Vagina (tissue), 2 donors: ENCODE measurements around the gene ALDH1B1.

Experiments
- POLR2A ChIP-seq, 2 donors: fragments of 450-650 bp; IDR thresholded peaks; one replicate each; pipeline ENCODE4 v1.6.1; 2017; ENCODE audit warnings: antibody characterized with exemption in 2 of 2, mild to moderate bottlenecking in 2 of 2, moderate library complexity in 2 of 2
- POLR2AphosphoS5 ChIP-seq, 2 donors: sonication (generic); formaldehyde crosslinking; IDR thresholded peaks; one replicate each; pipeline ENCODE4 v1.9.0; 2017; ENCODE audit warnings: antibody characterized with exemption in 2 of 2, mild to moderate bottlenecking in 2 of 2, low read depth in 1 of 2; ENCODE audit not compliant: insufficient read depth in 1 of 2
- TF ChIP-seq, protein P1 (sequence below), 3 experiments: fragments of 450-650 bp in 2 of 3; fragments of 200-600 bp in 1 of 3; sonication (generic) in 1 of 3; IDR thresholded peaks; one replicate each; pipeline ENCODE4 v1.5.1; 2017 to 2019; ENCODE audit warnings: antibody characterized with exemption in 3 of 3, mild to moderate bottlenecking in 2 of 3, moderate library complexity in 2 of 3

DNA sequence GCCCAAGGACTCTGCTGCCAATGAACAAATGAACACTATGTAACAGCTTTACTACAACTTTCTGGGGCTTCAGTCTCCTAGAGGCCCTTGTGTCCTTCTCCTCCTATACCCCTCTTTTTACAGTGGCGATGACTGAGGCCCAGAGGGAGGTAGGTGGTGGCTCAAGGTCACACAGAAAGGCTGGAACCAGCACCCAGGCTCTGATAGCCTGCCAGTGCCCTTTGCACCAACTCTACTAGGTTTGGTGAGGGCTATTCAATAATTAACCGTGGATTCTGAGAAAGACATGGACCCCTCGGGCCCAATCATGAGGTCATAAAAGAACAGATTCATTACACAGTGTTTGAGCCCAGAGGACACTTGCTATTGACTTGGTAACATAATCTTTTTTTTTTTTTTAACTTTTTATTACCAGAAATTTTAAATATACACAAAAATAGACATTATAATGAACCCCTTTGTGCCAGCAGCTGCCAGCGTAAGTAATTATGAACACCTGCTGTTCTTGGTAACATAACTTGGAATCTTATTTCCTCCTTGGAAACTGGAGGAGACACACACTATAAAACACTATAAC lies 6.1 kb upstream of the ALDH1B1 start:
- no peak for TF ChIP-seq POLR2AphosphoS5 (IDR thresholded peaks at IDR 0.05; ENCODE audit: insufficient read depth in 1 of 2, low read depth in 1 of 2)
- TF ChIP-seq, protein P1, sequence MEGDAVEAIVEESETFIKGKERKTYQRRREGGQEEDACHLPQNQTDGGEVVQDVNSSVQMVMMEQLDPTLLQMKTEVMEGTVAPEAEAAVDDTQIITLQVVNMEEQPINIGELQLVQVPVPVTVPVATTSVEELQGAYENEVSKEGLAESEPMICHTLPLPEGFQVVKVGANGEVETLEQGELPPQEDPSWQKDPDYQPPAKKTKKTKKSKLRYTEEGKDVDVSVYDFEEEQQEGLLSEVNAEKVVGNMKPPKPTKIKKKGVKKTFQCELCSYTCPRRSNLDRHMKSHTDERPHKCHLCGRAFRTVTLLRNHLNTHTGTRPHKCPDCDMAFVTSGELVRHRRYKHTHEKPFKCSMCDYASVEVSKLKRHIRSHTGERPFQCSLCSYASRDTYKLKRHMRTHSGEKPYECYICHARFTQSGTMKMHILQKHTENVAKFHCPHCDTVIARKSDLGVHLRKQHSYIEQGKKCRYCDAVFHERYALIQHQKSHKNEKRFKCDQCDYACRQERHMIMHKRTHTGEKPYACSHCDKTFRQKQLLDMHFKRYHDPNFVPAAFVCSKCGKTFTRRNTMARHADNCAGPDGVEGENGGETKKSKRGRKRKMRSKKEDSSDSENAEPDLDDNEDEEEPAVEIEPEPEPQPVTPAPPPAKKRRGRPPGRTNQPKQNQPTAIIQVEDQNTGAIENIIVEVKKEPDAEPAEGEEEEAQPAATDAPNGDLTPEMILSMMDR (IDR thresholded peaks at IDR 0.05) = no peak
- no peak for TF ChIP-seq POLR2A (IDR thresholded peaks at IDR 0.05)
